GM13977 (cell line): ENCODE data around the gene EFEMP1.

Source experiments
- DNase-seq: peaks from one replicate; pipeline ENCODE4 v3.0.0; 2012; ENCODE audit warnings: low spot score
- in situ Hi-C: fragments of 300-500 bp; cut with MboI; formaldehyde crosslinking; loops from one replicate; pipeline ENCODE4 v1.12.0; 2022; ENCODE audit warnings: low sequenced_read_pairs, low pct_unique_long_range_greater_than_20kb, mixed read lengths, inconsistent platforms; ENCODE audit not compliant: unreplicated experiment
- TF ChIP-seq, protein P1 (sequence below): IDR thresholded peaks from 2 replicates; pipeline ENCODE4 v1.5.1; 2012; ENCODE audit warnings: mild to moderate bottlenecking, control low read depth; ENCODE audit not compliant: insufficient read depth; ENCODE audit errors: extremely low read depth, missing control alignments

The EFEMP1 gene

DNA sequence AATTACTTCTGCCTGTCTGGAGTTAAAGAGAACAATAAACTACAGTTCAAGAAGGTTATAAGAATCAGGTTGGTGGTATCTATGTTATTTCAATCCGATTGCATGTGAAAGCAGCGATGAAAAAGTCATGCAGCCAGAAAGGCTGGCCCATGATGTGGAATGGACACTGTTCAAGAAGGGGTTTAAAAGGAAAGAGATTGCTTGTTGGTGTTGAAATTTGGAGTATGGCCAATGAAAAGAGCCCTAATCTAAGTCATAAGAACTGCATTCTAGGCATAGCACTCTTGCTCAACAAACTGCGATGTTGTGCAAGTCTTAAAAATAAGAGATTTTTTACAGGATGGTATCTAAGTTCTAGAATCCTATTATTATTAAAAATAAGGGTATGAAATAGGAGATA lies 61.3 kb downstream of the EFEMP1 start:
- no peak for DNase-seq
- TF ChIP-seq, protein P1, sequence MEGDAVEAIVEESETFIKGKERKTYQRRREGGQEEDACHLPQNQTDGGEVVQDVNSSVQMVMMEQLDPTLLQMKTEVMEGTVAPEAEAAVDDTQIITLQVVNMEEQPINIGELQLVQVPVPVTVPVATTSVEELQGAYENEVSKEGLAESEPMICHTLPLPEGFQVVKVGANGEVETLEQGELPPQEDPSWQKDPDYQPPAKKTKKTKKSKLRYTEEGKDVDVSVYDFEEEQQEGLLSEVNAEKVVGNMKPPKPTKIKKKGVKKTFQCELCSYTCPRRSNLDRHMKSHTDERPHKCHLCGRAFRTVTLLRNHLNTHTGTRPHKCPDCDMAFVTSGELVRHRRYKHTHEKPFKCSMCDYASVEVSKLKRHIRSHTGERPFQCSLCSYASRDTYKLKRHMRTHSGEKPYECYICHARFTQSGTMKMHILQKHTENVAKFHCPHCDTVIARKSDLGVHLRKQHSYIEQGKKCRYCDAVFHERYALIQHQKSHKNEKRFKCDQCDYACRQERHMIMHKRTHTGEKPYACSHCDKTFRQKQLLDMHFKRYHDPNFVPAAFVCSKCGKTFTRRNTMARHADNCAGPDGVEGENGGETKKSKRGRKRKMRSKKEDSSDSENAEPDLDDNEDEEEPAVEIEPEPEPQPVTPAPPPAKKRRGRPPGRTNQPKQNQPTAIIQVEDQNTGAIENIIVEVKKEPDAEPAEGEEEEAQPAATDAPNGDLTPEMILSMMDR: no peak
- in situ Hi-C loops: no loop called here

DNA sequence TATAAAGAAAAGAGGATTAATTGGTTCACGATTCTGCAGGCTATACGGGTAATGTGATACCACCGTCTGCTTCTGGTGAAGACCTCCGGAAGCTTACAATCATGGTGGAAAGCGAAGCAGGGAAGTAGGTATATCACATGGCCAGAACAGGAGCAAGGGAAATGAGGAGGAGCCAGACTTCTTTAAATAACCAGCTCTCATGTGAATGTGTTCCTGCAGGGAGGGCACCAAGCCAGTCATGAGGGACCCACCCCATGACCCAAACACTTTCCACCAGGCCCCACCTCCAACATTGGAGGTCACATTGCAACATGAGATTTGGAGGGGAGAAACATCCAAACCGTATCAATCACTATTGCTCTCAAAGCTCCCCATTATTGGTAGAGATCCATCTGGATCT lies 61.8 kb downstream of the EFEMP1 start:
- no peak for DNase-seq
- in situ Hi-C loops: no loop called here
- TF ChIP-seq, protein P1: no peak

- TF ChIP-seq, protein P1: no peak
- DNase-seq: no peak
- in situ Hi-C loops: no loop called here
Measured at GRCh38 chr2:55860832-55861231, 62.8 kb downstream of the EFEMP1 start.

- DNase-seq: no peak
- TF ChIP-seq, protein P1: no peak
- in situ Hi-C loops: no loop called here
Measured at GRCh38 chr2:55859875-55860274, 63.7 kb downstream of the EFEMP1 start.

GRCh38 chr2:55857766-55858165 lies 65.8 kb downstream of the EFEMP1 start:
- no peak for DNase-seq

DNA sequence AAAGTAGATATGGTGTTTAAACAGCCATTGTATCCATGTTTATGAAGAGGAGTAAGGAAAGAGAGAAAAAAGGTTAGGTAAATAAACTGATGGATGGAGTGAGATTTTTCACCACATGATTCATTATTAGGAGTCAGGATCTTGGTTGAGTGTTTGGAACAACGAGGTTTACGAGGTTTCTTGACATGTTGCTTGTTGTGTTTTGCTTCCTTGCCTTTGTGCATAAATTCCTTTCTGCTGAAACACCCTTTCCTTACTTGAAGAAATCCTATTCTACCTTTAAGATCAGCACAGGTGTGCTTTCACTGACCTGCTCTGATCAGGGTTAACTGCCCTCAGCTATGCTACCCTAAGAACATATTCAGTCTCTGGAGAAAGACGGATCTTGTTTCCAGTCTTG lies 66.6 kb downstream of the EFEMP1 start:
- in situ Hi-C loops: no loop called here
- TF ChIP-seq, protein P1: no peak
- no peak for DNase-seq

More at GRCh38 chr2:55857766-55858165, 65.8 kb downstream of the EFEMP1 start:
- TF ChIP-seq, protein P1: no peak
- in situ Hi-C loops: no loop called here

DNA sequence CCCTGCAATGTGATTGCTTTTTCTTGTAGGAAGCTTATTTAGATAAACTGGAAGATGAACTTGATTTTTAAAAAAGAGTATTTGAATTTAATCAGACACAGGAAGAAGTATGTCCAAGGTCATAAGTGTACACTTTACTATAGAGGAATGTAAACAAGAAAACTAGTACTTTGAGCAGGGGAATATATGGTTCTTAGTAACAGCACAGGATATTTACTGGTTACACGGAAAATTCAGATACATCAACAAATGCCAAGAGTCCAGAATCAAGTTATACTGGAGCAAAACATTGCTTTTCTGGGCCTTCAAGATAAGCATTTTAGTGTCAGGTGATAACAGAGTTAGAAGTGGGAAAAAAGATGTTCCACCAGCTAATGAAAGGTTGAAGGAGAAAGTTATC lies 75.5 kb downstream of the EFEMP1 start:
- DNase-seq: no peak
- in situ Hi-C loops: no loop called here
- TF ChIP-seq, protein P1: no peak
